ENCODE data around the gene KRTAP9-7.

The KRTAP9-7 gene

GRCh38 chr17:41294016-41294415 lies 18.5 kb downstream of the KRTAP9-7 start:
- H3K27ac ChIP-seq (ENCODE audit: low read depth, low read length), result no peak overlapping the region
- no peaks in the 10 kb centered on the region for H3K9me3 ChIP-seq (ENCODE audit: insufficient read depth, low read length)
- H2AFZ ChIP-seq (ENCODE audit: low read depth, low read length, severe bottlenecking), result no peak overlapping the region
- no peaks in the 10 kb centered on the region for H3K79me2 ChIP-seq (ENCODE audit: insufficient read depth, low read length)
- H3K27me3 ChIP-seq (ENCODE audit: low read length), result no peaks in the 10 kb centered on the region
- no peak for TF ChIP-seq CTCF (IDR thresholded peaks at IDR 0.05; ENCODE audit: insufficient read depth, low read length, poor library complexity, severe bottlenecking)
- TF ChIP-seq EZH2phosphoT487 (conservative IDR thresholded peaks at IDR 0.05; ENCODE audit: low read length), result no peak
- no peak overlapping the region for H3K9ac ChIP-seq (ENCODE audit: low read length)
- no peaks in the 10 kb centered on the region for H3F3A ChIP-seq (ENCODE audit: insufficient read depth)
- H3K4me3 ChIP-seq (ENCODE audit: insufficient read depth, low read length, poor library complexity, severe bottlenecking), result no peak overlapping the region
- no peaks in the 10 kb centered on the region for H3K36me3 ChIP-seq (ENCODE audit: low read length)
- no peak overlapping the region for H3K4me2 ChIP-seq (ENCODE audit: low read depth, low read length, poor library complexity, severe bottlenecking)
- H4K20me1 ChIP-seq (ENCODE audit: low read depth, low read length), result no peaks in the 10 kb centered on the region
- H3K9me2 ChIP-seq (replicated peaks; ENCODE audit: insufficient read depth, low read length), result no peaks in the 10 kb centered on the region

GRCh38 chr17:41296846-41297245 lies 21.3 kb downstream of the KRTAP9-7 start:
- no peaks in the 10 kb centered on the region for H3K36me3 ChIP-seq (ENCODE audit: low read length)
- no peaks in the 10 kb centered on the region for H3K79me2 ChIP-seq (ENCODE audit: insufficient read depth, low read length)
- H3K27me3 ChIP-seq (ENCODE audit: low read length), result no peaks in the 10 kb centered on the region
- no peak overlapping the region for H2AFZ ChIP-seq (ENCODE audit: low read depth, low read length, severe bottlenecking)
- no peak overlapping the region for H3K9ac ChIP-seq (ENCODE audit: low read length)
- H3K27ac ChIP-seq (ENCODE audit: low read depth, low read length), result no peak overlapping the region
- no peak for TF ChIP-seq EZH2phosphoT487 (conservative IDR thresholded peaks at IDR 0.05; ENCODE audit: low read length)
- TF ChIP-seq CTCF (IDR thresholded peaks at IDR 0.05; ENCODE audit: insufficient read depth, low read length, poor library complexity, severe bottlenecking), result no peak
- no peaks in the 10 kb centered on the region for H3K9me2 ChIP-seq (replicated peaks; ENCODE audit: insufficient read depth, low read length)
- H4K20me1 ChIP-seq (ENCODE audit: low read depth, low read length), result no peaks in the 10 kb centered on the region
- H3F3A ChIP-seq (ENCODE audit: insufficient read depth), result no peaks in the 10 kb centered on the region
- H3K9me3 ChIP-seq (ENCODE audit: insufficient read depth, low read length), result no peaks in the 10 kb centered on the region
- no peak overlapping the region for H3K4me2 ChIP-seq (ENCODE audit: low read depth, low read length, poor library complexity, severe bottlenecking)
- H3K4me3 ChIP-seq (ENCODE audit: insufficient read depth, low read length, poor library complexity, severe bottlenecking), result no peak overlapping the region

- Histone ChIP-seq H3F3A (ENCODE audit: insufficient read depth) (no peaks in the 10 kb centered on the region), H3K27me3 (ENCODE audit: low read length) (no peaks in the 10 kb centered on the region), H3K79me2 (ENCODE audit: insufficient read depth, low read length) (no peaks in the 10 kb centered on the region), H3K27ac (ENCODE audit: low read depth, low read length) (no peak overlapping the region), H3K9me2 (replicated peaks; ENCODE audit: insufficient read depth, low read length) (no peaks in the 10 kb centered on the region), H3K4me3 (ENCODE audit: insufficient read depth, low read length, poor library complexity, severe bottlenecking) (no peak overlapping the region), H3K9ac (ENCODE audit: low read length) (no peak overlapping the region), H3K9me3 (ENCODE audit: insufficient read depth, low read length) (no peaks in the 10 kb centered on the region), H3K36me3 (ENCODE audit: low read length) (no peaks in the 10 kb centered on the region), H4K20me1 (ENCODE audit: low read depth, low read length) (no peaks in the 10 kb centered on the region), H3K4me2 (ENCODE audit: low read depth, low read length, poor library complexity, severe bottlenecking) (no peak overlapping the region), H2AFZ (ENCODE audit: low read depth, low read length, severe bottlenecking) (no peak overlapping the region)
- TF ChIP-seq EZH2phosphoT487 (conservative IDR thresholded peaks at IDR 0.05; ENCODE audit: low read length), result no peak
- no peak for TF ChIP-seq CTCF (IDR thresholded peaks at IDR 0.05; ENCODE audit: insufficient read depth, low read length, poor library complexity, severe bottlenecking)
Measured at GRCh38 chr17:41298458-41299135, 23.1 kb downstream of the KRTAP9-7 start.
